ENCODE measurements around the gene FARP2. TPM values are rescaled to one million over a fixed set of nuclear protein-coding genes. Genes with fewer than 3 reads are reported as not detected.
"Not testable (repeated sequence)": the region's sequence is repeated elsewhere in the genome, so short reads cannot be mapped to it uniquely, and the experiment has no call there.

FARP2 gene
- total RNA-seq, 1 donor from 2014 or later, result 23.5 TPM

GRCh38 chr2:241522477-241522876 is 166.4 kb downstream of the FARP2 start:
- intact Hi-C loops (cut with micrococcal nuclease), result no loop called here

GRCh38 chr2:241525818-241526780 is 170.0 kb downstream of the FARP2 start:
- intact Hi-C loops (cut with micrococcal nuclease), result not testable (repeated sequence)

GRCh38 chr2:241530571-241530970 is 174.5 kb downstream of the FARP2 start:
- intact Hi-C loops (cut with micrococcal nuclease), result no loop called here

- intact Hi-C loops (cut with micrococcal nuclease), result no loop called here
Observed at GRCh38 chr2:241531161-241531722, 175.2 kb downstream of the FARP2 start.

- intact Hi-C loops (cut with micrococcal nuclease), result no loop called here
Observed at GRCh38 chr2:241532168-241532567, 176.1 kb downstream of the FARP2 start.

GRCh38 chr2:241532733-241533601 is 176.9 kb downstream of the FARP2 start:
- intact Hi-C loops (cut with micrococcal nuclease), result no loop called here

GRCh38 chr2:241534293-241534692 is 178.2 kb downstream of the FARP2 start:
- intact Hi-C loops (cut with micrococcal nuclease), result no loop called here

GRCh38 chr2:241534701-241535375 is 178.8 kb downstream of the FARP2 start:
- intact Hi-C loops (cut with micrococcal nuclease), result no loop called here

GRCh38 chr2:241535871-241536655 is 180.0 kb downstream of the FARP2 start:
- intact Hi-C loops (cut with micrococcal nuclease), result no loop called here

- intact Hi-C loops (cut with micrococcal nuclease), result no loop called here
Observed at GRCh38 chr2:241538838-241539615, 182.9 kb downstream of the FARP2 start.

- intact Hi-C loops (cut with micrococcal nuclease), result loop anchor here (2.0 kb wide), 1 partner anchor 31 kb away; the partner anchor contains the start of gene STK25
Observed at GRCh38 chr2:241539616-241540374, 183.7 kb downstream of the FARP2 start.

- intact Hi-C loops (cut with micrococcal nuclease), result loop anchor here (2.0 kb wide), 1 partner anchor 32 kb away; the partner anchor contains the start of gene STK25
Observed at GRCh38 chr2:241540401-241540770, 184.3 kb downstream of the FARP2 start.

- intact Hi-C loops (cut with micrococcal nuclease), result loop anchor here (1.0 to 2.0 kb wide), 2 partner anchors 32 to 185 kb away; partner anchors contain the start of genes FARP2 and STK25
Observed at GRCh38 chr2:241540771-241541561, 184.9 kb downstream of the FARP2 start.

GRCh38 chr2:241541564-241542277 is 185.6 kb downstream of the FARP2 start:
- intact Hi-C loops (cut with micrococcal nuclease), result loop anchor here (1.0 to 2.0 kb wide), 2 partner anchors 33 to 185 kb away; partner anchors contain the start of genes FARP2 and STK25

- intact Hi-C loops (cut with micrococcal nuclease), result no loop called here
Observed at GRCh38 chr2:241542278-241542605, 186.2 kb downstream of the FARP2 start.
